Upper lobe of right lung (tissue), 1 donor: ENCODE results near the gene BTN2A1. TPM values are rescaled to one million over a fixed set of nuclear protein-coding genes. Genes with fewer than 3 reads are reported as not detected.

Experiments
- ATAC-seq: fragments of 200-7000 bp; cut with Tn5 transposase; one replicate; pipeline ENCODE4 v1.9.1; 2020; ENCODE audit warnings: mild to moderate bottlenecking, moderate library complexity
- DNase-seq: peaks from one replicate; pipeline ENCODE4 v3.0.0-alpha.2; 2020
- H3K27ac ChIP-seq: fragments of 200-600 bp; one replicate; pipeline ENCODE4 v1.8.0; 2022
- H3K27me3 ChIP-seq: fragments of 200-600 bp; one replicate; pipeline ENCODE4 v1.8.0; 2022; ENCODE audit warnings: mild to moderate bottlenecking
- H3K36me3 ChIP-seq: fragments of 200-600 bp; one replicate; pipeline ENCODE4 v1.8.0; 2022
- H3K4me1 ChIP-seq: fragments of 200-600 bp; one replicate; pipeline ENCODE4 v1.8.0; 2022
- H3K4me3 ChIP-seq: fragments of 200-600 bp; one replicate; pipeline ENCODE4 v1.8.0; 2022; ENCODE audit warnings: mild to moderate bottlenecking
- H3K9me3 ChIP-seq: fragments of 200-600 bp; one replicate; pipeline ENCODE4 v1.8.0; 2022
- intact Hi-C: fragments of 100-400 bp; cut with DNase I; formaldehyde crosslinking; loops from one replicate; pipeline ENCODE4 v1.11.0; 2022
- total RNA-seq: library from RNA; stranded (reverse); fragmentation: NEBNext Ultra II Directional; extraction: Animal tissue kit (Norgen Biotek cat#: 25700); gene quantifications from one replicate; pipeline ENCODE4 v1.2.1, GENCODE V29; 2021
- TF ChIP-seq, protein P1 (sequence below): fragments of 200-600 bp; IDR thresholded peaks from one replicate; pipeline ENCODE4 v1.8.0; 2022; ENCODE audit warnings: antibody characterized with exemption
- donor health status: DM: no; HTN: yes; CAD: no; lungs with severe emphysema.

The BTN2A1 gene
- total RNA-seq, 1 donor from 2014 or later, result 26.3 TPM

DNA sequence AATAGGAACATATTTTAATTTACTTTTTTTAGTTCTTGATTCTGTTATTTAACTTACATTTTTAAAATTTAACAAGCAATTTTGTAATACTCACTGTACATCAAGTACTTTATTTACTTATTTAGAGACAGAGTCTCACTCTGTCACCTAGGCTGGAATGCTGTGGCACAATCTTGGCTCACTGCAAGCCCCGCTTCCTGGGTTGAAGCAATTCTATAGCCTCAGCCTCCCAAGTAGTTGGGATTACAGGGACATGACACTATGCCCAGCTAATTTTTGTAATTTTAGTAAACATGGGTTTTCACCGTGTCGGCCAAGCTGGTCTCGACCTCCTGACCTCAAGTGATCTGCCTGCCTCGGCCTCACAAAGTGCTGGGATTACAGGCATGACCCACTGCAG is 10.5 kb upstream of the BTN2A1 start:
- no peaks in the 10 kb centered on the region for H3K9me3 ChIP-seq
- H3K36me3 ChIP-seq, result peaks cover 36% of the 10 kb centered on the region
- TF ChIP-seq, protein P1, sequence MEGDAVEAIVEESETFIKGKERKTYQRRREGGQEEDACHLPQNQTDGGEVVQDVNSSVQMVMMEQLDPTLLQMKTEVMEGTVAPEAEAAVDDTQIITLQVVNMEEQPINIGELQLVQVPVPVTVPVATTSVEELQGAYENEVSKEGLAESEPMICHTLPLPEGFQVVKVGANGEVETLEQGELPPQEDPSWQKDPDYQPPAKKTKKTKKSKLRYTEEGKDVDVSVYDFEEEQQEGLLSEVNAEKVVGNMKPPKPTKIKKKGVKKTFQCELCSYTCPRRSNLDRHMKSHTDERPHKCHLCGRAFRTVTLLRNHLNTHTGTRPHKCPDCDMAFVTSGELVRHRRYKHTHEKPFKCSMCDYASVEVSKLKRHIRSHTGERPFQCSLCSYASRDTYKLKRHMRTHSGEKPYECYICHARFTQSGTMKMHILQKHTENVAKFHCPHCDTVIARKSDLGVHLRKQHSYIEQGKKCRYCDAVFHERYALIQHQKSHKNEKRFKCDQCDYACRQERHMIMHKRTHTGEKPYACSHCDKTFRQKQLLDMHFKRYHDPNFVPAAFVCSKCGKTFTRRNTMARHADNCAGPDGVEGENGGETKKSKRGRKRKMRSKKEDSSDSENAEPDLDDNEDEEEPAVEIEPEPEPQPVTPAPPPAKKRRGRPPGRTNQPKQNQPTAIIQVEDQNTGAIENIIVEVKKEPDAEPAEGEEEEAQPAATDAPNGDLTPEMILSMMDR, result no peak
- ATAC-seq (no peak), DNase-seq (no peak)
- no peak overlapping the region for H3K27ac ChIP-seq
- H3K27me3 ChIP-seq, result no peaks in the 10 kb centered on the region
- no peak overlapping the region for H3K4me3 ChIP-seq
- intact Hi-C loops, result no loop called here
- H3K4me1 ChIP-seq, result peaks cover 20% of the 10 kb centered on the region

DNA sequence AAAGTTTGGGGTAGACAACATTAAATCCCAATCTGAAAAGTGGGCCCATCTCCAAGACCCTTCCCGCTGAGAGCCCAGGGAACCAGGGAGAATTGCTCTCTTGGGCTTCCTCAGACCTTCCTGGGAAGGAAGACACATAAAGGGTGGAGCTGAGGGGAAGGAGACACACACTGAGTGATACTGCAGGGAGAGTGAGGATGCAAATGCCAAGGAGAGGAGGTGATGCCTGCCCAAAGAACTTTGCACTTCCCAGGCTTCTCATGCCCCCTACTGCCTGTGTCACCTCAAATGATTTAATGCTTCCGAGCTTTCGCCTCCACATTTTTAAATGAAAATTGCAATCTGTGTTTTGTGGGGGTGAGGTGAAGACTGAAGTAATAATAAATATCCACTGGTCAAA is 7.5 kb upstream of the BTN2A1 start:
- Histone ChIP-seq H3K27me3 (no peaks in the 10 kb centered on the region), H3K4me1 (peaks cover 11% of the 10 kb centered on the region), H3K36me3 (peaks cover 24% of the 10 kb centered on the region), H3K9me3 (no peaks in the 10 kb centered on the region), H3K27ac (no peak overlapping the region), H3K4me3 (no peak overlapping the region)
- intact Hi-C loops, result no loop called here
- TF ChIP-seq, protein P1, result no peak
- DNase-seq (no peak), ATAC-seq (no peak)

DNA sequence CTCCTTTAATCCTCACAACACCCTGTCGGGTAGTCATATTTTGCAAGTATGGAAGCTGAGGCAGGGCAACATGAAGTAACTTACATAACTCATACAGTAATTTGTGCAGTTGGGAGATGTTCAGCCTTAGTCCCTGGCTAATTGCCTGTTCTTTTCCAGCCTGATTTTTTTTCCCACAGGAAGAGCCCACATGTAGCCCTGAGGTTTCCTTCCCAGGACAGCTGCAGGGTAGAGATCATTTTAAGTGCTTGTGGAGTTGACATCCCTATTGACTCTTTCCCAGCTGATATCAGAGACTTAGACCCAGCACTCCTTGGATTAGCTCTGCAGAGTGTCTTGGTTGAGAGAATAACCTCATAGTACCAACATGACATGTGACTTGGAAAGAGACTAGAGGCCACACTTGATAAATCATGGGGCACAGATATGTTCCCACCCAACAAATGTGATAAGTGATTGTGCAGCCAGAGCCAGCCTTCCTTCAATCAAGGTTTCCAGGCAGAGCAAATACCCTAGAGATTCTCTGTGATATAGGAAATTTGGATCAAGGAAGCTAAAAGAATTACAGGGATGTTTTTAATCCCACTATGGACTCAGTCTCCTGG is 5.0 kb upstream of the BTN2A1 start:
- no peaks in the 10 kb centered on the region for H3K27me3 ChIP-seq
- intact Hi-C loops, result no loop called here
- no peaks in the 10 kb centered on the region for H3K9me3 ChIP-seq
- DNase-seq (no peak), ATAC-seq (no peak)
- no peak overlapping the region for H3K4me3 ChIP-seq
- H3K4me1 ChIP-seq, result peaks cover 8% of the 10 kb centered on the region
- H3K36me3 ChIP-seq, result peaks cover 17% of the 10 kb centered on the region
- no peak overlapping the region for H3K27ac ChIP-seq
- TF ChIP-seq, protein P1, result no peak

DNA sequence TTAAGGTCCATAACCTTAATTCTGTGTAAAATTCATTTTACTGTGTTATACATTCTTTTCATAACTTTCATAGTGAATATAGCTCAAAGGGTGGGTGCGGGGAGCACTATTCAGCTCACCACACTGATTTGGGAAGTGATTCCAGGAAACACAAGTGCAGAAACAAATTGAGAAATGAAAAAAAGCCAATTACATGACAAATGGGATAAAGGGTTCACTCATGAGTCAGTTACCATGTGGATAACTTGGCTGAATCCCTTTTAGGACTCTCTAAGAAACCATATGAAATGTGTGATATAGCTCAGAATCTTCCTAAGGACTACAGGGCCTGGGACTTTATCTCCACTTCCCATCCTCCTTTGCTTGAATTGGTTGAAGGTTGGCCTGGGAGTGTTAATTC is 3.1 kb upstream of the BTN2A1 start:
- Histone ChIP-seq H3K4me3 (no peak overlapping the region), H3K27me3 (no peaks in the 10 kb centered on the region), H3K27ac (peak overlapping the region; percentile 3), H3K4me1 (peaks cover 20% of the 10 kb centered on the region), H3K9me3 (no peaks in the 10 kb centered on the region), H3K36me3 (peaks cover 9% of the 10 kb centered on the region)
- no peak for ATAC-seq
- intact Hi-C loops, result no loop called here
- DNase-seq, result no peak
- TF ChIP-seq, protein P1, result no peak

DNA sequence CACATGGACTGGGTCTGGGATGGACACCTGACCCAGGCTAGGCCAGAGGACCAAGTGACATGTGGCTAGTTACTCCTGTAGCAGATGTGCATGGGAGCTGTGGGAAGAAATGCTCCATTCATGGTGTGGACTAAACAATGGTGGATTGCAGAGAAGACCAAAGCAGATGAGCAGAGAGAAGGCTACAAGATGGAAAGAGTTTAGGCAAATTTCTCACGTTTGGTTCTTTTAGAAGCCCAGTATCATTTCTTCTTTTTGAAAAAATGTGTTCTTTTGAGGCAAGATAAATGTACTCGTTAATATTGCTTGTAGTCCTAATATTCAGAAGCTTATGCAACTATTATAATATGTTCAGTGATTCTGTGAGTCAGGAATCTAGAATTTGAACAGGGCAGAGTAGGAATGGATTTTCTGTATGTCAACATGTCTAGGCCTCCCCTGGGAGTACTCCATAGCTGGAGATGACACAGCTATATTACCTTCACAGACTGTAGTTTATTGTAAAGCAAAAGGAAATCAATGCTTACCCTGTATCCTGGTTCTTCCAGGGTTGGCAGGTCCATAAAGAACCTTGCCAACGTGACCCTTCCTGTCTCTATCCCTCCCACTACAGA is 2.3 kb upstream of the BTN2A1 start:
- Histone ChIP-seq H3K4me3 (no peak overlapping the region), H3K27ac (peak overlapping the region; percentile 3), H3K36me3 (peaks cover 12% of the 10 kb centered on the region), H3K27me3 (no peaks in the 10 kb centered on the region), H3K4me1 (peaks cover 25% of the 10 kb centered on the region), H3K9me3 (no peaks in the 10 kb centered on the region)
- DNase-seq (no peak), ATAC-seq (no peak)
- intact Hi-C loops, result no loop called here
- TF ChIP-seq, protein P1, result no peak
